Measurements from ENCODE around the gene GP5. TPM values are rescaled to one million over a fixed set of nuclear protein-coding genes. Genes with fewer than 3 reads are reported as not detected.

Gene GP5
- total RNA-seq, 2 donors from 2014 or later = not detected

DNA sequence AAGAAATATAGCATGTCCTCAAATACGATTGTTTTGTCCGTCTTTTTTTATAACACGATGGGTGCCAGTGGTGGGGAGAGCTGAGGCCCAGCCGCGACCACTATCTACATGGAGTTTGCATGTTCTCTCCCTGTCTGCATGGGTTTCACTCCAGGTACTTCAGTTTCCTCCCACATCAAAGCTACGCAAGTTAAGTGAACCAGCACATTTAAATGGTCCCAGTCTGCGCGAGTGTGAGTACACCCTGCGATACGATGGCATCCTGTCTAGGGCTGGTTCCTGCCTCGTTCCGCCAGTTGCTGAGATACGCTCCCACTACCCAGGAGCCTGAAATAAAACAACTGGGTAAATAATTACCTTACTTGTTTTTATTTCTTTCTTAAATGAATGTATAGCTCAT lies 47.1 kb upstream of the GP5 start:
- no peak overlapping the region for H3K4me3 ChIP-seq
- TF ChIP-seq, protein P1, sequence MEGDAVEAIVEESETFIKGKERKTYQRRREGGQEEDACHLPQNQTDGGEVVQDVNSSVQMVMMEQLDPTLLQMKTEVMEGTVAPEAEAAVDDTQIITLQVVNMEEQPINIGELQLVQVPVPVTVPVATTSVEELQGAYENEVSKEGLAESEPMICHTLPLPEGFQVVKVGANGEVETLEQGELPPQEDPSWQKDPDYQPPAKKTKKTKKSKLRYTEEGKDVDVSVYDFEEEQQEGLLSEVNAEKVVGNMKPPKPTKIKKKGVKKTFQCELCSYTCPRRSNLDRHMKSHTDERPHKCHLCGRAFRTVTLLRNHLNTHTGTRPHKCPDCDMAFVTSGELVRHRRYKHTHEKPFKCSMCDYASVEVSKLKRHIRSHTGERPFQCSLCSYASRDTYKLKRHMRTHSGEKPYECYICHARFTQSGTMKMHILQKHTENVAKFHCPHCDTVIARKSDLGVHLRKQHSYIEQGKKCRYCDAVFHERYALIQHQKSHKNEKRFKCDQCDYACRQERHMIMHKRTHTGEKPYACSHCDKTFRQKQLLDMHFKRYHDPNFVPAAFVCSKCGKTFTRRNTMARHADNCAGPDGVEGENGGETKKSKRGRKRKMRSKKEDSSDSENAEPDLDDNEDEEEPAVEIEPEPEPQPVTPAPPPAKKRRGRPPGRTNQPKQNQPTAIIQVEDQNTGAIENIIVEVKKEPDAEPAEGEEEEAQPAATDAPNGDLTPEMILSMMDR (IDR thresholded peaks at IDR 0.05) = no peak
- no peak for TF ChIP-seq POLR2A (IDR thresholded peaks at IDR 0.05)
- H3K27ac ChIP-seq = no peak overlapping the region
- DNase-seq = peak in 1 of 4 donors; percentile 9
- no peaks in the 10 kb centered on the region for H3K27me3 ChIP-seq
- ATAC-seq = no peak
- peaks cover 5 to 14% of the 10 kb centered on the region in 2 donors for H3K36me3 ChIP-seq (replicated peaks in 1 of 2; ENCODE audit: insufficient read depth in 1 of 2, low read depth in 2 of 2)
- intact Hi-C loops (cut with DNase I) = no loop called here
- WGBS, 2 donors = 94 to 95% methylated on average over 13 of the region's 13 CpGs
- H3K9me3 ChIP-seq = no peaks in the 10 kb centered on the region
- peaks cover 11% of the 10 kb centered on the region for H3K4me1 ChIP-seq

DNA sequence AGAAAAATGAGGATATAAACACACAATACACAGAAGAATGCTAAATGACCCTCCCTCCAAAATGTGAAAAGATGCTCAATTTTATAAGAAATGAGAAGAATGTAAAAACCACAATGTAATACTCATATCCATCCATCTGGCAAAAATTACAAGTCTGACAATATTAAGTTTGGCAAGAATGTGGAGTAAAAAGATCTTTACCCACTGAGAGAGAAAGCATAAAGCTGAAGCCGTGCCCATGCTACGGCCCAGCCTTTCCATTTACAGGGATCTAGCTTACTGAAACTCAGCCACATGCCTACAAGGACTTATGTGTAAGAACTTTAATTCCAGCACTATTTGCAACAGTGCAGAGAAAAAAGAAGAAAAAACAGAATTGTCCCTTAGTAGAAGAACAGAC lies 44.8 kb upstream of the GP5 start:
- DNase-seq = no peak
- intact Hi-C loops (cut with DNase I) = no loop called here
- Histone ChIP-seq H3K36me3 (replicated peaks in 1 of 2; ENCODE audit: insufficient read depth in 1 of 2, low read depth in 2 of 2) (peaks cover 5 to 9% of the 10 kb centered on the region in 2 donors), H3K4me3 (no peak overlapping the region), H3K9me3 (no peaks in the 10 kb centered on the region), H3K27ac (no peak overlapping the region), H3K4me1 (peaks cover 11% of the 10 kb centered on the region), H3K27me3 (no peaks in the 10 kb centered on the region)
- TF ChIP-seq, protein P1 (IDR thresholded peaks at IDR 0.05) = no peak
- no peak for TF ChIP-seq POLR2A (IDR thresholded peaks at IDR 0.05)
- no peak for ATAC-seq
- 91 to 94% methylated on average over 2 of the region's 2 CpGs for WGBS, 2 donors

DNA sequence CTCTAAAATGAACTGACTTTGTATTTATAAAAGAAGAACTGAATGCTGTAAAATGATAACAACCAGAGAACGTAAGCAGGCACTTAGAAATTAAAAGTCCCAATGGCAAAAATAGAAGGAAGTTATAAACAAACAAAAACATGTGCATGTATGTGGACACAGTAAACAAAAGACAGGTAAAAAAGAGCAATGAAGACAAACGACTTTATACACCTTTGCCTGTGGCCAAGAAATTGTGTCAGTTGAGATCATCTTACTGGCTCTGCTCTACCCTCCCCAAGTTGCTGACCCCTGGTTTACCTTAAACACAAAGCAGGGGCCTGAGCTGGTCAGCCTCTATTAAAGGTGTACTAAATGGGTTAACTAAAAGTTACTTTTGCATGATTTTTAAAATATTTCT lies 41.7 kb upstream of the GP5 start:
- WGBS, 2 donors = 57 to 58% methylated on average over 2 of the region's 2 CpGs
- intact Hi-C loops (cut with DNase I) = no loop called here
- Histone ChIP-seq H3K4me1 (no peaks in the 10 kb centered on the region), H3K27me3 (no peaks in the 10 kb centered on the region), H3K9me3 (no peaks in the 10 kb centered on the region), H3K36me3 (replicated peaks in 1 of 2; ENCODE audit: insufficient read depth in 1 of 2, low read depth in 2 of 2) (peaks cover 5 to 18% of the 10 kb centered on the region in 2 donors), H3K27ac (no peak overlapping the region), H3K4me3 (no peak overlapping the region)
- TF ChIP-seq, protein P1 (IDR thresholded peaks at IDR 0.05) = no peak
- ATAC-seq (no peak), DNase-seq (no peak)

DNA sequence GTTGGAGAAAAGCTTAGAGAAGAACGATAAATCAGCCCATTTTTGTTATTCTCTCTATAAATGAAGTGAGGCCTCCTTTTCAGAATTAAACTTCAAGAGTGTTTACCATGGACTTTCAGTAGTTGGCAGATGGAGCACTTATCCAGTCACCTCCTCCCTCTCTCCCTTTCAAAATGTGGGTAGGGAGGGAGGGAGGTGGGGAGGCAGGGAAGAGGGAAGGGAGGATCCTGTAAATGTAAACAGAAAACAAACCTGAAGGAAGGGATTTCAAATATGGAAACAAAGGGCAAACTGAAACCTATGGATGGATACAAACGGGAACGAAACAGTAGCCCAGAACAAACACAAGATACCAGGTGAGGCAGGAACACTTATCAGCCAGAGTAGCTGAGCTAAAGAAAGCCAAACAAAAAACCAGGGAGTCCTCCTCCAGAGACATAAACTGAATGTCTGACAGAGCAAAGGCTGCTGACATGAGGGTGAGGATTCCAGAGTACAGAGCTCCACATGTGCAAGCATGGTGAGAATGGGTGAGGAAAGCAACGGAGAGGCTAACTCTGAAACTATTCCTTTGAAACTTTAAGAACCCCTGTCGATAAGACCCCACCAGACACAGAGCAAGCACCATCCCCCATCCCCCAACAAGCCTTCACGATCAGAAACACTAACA lies 41.0 kb upstream of the GP5 start:
- H3K9me3 ChIP-seq = no peaks in the 10 kb centered on the region
- no peak for DNase-seq
- H3K4me3 ChIP-seq = no peak overlapping the region
- WGBS, 2 donors = 68 to 69% methylated on average over 6 of the region's 6 CpGs
- H3K27me3 ChIP-seq = no peaks in the 10 kb centered on the region
- no peak for ATAC-seq
- intact Hi-C loops (cut with DNase I) = no loop called here
- H3K4me1 ChIP-seq = no peaks in the 10 kb centered on the region
- peaks cover 2 to 18% of the 10 kb centered on the region in 2 donors for H3K36me3 ChIP-seq (replicated peaks in 1 of 2; ENCODE audit: insufficient read depth in 1 of 2, low read depth in 2 of 2)
- TF ChIP-seq POLR2A (IDR thresholded peaks at IDR 0.05) = no peak
- TF ChIP-seq, protein P1 (IDR thresholded peaks at IDR 0.05) = no peak
- no peak overlapping the region for H3K27ac ChIP-seq

DNA sequence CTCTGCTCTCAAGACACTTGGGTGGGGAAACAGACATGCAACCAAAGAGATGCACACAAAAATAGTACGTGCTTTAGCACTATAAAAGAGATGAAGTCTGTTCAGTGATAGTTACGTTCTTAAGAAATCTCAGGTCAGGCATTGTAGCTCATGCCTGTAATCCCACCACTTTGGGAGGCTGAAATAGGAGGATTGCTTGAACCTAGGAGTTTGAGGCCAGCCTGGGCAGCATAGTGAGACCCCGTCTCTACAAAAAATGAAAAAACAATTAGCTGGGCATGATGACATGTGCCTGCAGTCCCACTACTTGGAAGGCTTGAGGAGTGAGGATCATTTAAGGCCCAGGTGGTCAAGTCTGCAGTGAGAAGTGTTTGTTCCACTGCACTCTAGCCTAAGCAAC lies 35.4 kb upstream of the GP5 start:
- H3K9me3 ChIP-seq = no peaks in the 10 kb centered on the region
- ATAC-seq (no peak), DNase-seq (no peak)
- H3K4me1 ChIP-seq = no peaks in the 10 kb centered on the region
- no peaks in the 10 kb centered on the region for H3K27me3 ChIP-seq
- peaks cover 0 to 41% of the 10 kb centered on the region in 2 donors for H3K36me3 ChIP-seq (replicated peaks in 1 of 2; ENCODE audit: insufficient read depth in 1 of 2, low read depth in 2 of 2)
- H3K27ac ChIP-seq = no peak overlapping the region
- intact Hi-C loops (cut with DNase I) = no loop called here
- 69 to 92% methylated on average over 3 of the region's 3 CpGs for WGBS, 2 donors
- H3K4me3 ChIP-seq = no peak overlapping the region
- TF ChIP-seq, protein P1 (IDR thresholded peaks at IDR 0.05) = no peak

Measured in body of pancreas (tissue), 4 donors.